HG03025 (cell line): Measurements from ENCODE around the gene DCAF12.

Experiments used
- ATAC-seq: cut with Tn5 transposase; IDR thresholded peaks from one replicate; pipeline ENCODE4 v1.9.1; 2021; ENCODE audit warnings: mild to moderate bottlenecking, moderate library complexity; ENCODE audit not compliant: unreplicated experiment, low FRiP score

DCAF12 gene

DNA sequence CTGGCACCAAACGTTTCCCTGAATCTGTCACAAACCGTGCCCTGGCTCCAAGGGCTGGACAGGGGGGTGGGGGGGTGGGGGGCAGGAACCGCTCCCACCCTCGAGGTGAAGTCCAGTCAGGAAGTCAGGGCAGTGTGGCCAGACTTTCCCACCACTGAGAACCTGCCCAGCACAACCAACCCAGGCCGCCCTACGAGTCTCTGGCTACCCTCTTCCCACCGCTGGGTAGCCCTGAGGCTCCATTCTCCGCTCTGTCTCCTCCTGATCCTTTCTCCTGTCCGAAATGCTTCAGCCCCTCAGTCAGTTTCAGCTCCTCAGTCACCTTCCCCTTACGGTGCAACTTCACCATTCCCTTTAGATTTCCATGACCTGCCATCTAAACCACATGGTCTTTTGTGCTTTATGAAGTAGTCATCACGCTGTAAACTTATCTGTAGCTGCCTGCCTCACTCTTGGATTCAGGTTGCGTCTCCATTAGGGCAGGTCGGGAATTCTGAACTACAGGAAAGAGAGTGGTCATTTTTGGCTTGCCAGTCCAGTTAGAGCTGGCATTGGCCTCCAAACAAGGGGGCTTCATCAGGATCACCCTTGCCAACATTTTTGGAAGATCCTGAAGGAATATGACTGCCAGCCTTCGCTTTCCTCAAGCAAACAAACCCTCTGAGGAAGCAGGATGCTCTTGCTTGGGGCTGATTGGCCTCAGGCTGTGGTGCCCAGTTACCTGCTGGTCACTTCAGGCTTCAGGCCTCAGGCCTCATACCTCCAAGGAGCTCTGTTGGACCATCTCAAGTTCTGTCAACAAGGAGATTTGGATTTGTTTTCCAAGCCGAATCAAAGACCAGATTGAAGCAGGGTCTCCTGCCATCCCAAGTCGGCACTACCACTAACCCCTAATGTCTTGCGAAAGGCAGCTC, 794 bp upstream of the DCAF12 start:
- ATAC-seq: no peak

- no peak for ATAC-seq
Observed at GRCh38 chr9:34125681-34126206, 754 bp downstream of the DCAF12 start.

GRCh38 chr9:34124926-34125325, 1.6 kb downstream of the DCAF12 start:
- no peak for ATAC-seq

GRCh38 chr9:34124099-34124498, 2.4 kb downstream of the DCAF12 start:
- ATAC-seq: no peak

DNA sequence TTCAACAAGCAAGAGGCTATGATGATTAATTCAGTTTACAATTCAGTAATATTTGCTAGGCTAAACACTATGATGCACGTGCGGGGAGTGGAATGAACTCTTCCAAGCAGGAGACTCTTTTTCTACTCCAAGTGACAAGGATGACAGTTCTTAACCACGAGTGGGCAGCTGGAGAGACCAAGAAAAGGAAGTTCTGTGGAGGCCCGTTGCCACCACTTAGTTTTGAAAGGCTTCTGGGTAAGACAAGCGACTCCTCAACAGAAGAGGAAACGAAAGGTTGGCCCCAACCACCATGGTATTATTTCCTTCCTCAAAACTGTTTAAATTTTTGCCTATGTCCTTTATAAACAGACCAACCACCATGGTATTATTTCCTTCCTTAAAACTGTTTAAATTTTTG, 2.8 kb downstream of the DCAF12 start:
- no peak for ATAC-seq

DNA sequence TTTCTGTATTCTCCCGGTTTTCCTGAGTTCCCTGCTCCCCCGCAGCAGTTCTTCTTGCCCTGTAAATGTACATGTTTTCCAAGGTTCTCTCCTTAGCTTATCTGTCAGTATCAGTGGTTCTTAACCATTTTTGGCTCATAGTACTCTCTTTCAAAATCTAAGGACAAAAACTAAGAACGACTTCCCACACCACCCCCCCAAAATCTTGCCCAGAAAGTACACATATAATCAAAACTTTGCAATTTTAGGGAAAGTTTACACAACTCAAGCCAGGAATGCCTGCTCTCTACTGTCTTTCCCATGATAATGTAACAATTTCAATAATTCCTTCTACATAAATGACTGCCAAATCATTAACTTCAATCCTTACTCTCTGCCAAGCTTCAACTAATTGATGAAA, 4.5 kb downstream of the DCAF12 start:
- ATAC-seq: no peak

- ATAC-seq: no peak
Observed at GRCh38 chr9:34119713-34120112, 6.8 kb downstream of the DCAF12 start.

- ATAC-seq: no peak
Observed at GRCh38 chr9:34114436-34114835, 12.1 kb downstream of the DCAF12 start.

GRCh38 chr9:34106110-34106509, 20.4 kb downstream of the DCAF12 start:
- no peak for ATAC-seq

- ATAC-seq: no peak
Observed at GRCh38 chr9:34102796-34103195, 23.7 kb downstream of the DCAF12 start.

- no peak for ATAC-seq
Observed at GRCh38 chr9:34098307-34098706, 28.2 kb downstream of the DCAF12 start.

DNA sequence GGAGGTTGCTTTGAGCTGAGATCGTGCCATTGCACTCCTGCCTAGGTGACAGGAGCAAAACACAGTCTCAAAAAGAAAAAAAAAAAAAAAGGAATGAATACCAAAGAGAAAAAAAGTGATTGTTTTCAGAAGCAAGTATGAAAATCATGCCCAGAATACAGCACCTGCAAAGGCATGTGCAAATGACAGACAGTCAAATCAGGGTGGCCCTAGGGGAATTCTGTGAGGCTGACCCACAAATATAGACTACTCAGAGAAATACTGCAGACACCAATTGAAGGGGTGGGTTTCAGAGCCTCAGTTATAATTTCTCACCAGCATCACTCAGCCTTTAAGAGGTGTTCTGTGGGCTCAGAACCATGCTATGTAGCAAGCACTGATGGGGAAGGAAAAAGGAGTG, 28.6 kb downstream of the DCAF12 start:
- ATAC-seq: no peak

GRCh38 chr9:34096751-34097150, 29.7 kb downstream of the DCAF12 start:
- no peak for ATAC-seq

GRCh38 chr9:34093578-34093977, 32.9 kb downstream of the DCAF12 start:
- no peak for ATAC-seq

DNA sequence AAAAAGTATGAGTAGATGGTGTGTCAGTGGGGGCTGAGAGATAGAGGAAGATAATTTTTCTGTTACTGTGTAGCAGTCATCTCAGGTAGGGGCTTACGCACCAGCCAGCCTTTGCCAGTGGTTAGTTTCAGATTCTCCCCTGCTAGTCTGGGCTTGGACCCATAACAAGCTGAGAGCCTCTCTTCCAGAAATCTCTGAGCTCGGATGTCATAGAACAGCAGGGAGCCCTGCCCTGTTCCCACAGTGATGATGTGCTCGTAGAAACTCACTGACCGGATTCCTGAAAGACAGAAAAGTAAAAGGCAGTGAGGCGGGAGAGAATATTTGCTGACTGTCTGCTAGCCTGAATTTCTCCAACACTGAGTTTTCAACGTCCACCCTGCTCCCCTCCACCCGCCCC, 37.2 kb downstream of the DCAF12 start:
- ATAC-seq: no peak

DNA sequence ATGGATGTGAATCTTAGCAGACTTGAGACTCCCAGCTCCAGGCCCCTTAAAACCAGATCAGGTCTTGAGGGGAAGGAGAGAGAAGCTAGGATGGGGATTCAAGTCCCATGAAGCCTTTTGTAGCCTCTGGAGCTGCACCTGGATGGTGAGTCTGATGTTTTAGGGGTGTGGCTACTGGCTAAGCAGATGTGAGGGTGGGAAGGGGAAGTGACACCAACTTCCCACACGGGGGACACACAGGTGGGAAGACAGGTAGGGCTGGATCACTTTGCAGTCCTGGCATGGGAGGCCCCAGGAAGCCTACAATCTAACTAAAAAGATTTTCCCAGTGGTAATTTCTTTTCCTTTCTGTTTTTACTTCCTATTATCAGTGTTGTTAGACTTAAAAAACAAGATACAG, 39.1 kb downstream of the DCAF12 start:
- no peak for ATAC-seq

DNA sequence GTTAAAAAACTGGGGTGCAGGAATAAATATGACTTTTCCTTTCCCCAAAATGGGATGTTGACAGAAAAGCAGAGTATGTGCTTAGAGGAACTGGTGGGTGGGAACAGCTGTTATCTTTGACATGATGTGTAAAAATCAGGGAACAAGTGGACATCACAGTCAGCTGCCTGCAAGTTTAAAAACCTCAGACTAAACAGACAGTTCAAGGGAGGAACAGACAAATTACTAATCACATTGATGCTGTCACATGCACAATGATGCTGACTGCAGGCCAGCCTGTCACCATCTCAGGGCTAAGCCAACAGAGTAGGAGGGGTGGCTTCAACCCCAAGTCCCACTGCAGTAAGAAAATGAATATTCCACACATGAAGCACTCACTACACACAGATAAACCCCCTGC, 39.6 kb downstream of the DCAF12 start:
- no peak for ATAC-seq

GRCh38 chr9:34085581-34086500, 40.7 kb downstream of the DCAF12 start:
- ATAC-seq: no peak

DNA sequence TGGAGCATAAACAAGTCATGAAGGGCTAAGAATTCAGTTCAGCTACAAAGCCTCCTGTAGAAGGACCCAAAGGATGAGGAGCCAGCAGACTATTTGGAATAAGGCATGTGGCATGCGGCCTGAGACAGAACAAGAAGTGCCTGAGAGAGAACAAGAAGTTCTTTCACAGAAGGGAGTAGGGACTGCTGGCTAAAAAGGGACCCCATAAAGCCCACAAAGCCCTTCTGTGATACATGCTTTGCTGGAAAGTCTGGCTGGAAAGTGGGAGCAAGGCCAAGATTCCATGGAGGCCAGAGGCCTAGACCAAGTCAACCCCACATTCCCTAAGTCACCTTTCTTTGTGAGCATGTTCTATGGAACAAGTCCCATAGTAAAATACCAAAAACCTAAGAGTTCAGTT, 41.9 kb downstream of the DCAF12 start:
- ATAC-seq: no peak

- no peak for ATAC-seq
Observed at GRCh38 chr9:34079181-34079580, 47.3 kb downstream of the DCAF12 start.
